Gastroesophageal sphincter (tissue), 4 donors: ENCODE results near the gene NR5A2. TPM values are rescaled to one million over a fixed set of nuclear protein-coding genes. Genes with fewer than 3 reads are reported as not detected.

Source experiments
- ATAC-seq: fragments of 150-250 bp; one replicate; pipeline ENCODE4 v1.9.1; 2016; ENCODE audit warnings: mild to moderate bottlenecking, moderate library complexity
- H3K27ac ChIP-seq, 4 donors: fragments of 200-600 bp; sonication (generic) in 3 of 4; 1 replicate in 3 of 4; 2 replicates in 1 of 4; pipeline ENCODE4 v1.5.1; 2016 to 2019
- H3K27me3 ChIP-seq: fragments of 200-600 bp; sonication (generic); one replicate; pipeline ENCODE4 v1.5.1; 2019
- H3K36me3 ChIP-seq, 2 donors: fragments of 200-600 bp; sonication (generic); one replicate each; pipeline ENCODE4 v1.5.1; 2019; ENCODE audit warnings: control low read depth in 1 of 2
- H3K4me1 ChIP-seq, 3 donors: fragments of 200-600 bp; sonication (generic); 1 replicate in 2 of 3; 2 replicates in 1 of 3; pipeline ENCODE4 v1.5.1; 2016 to 2019; ENCODE audit warnings: control low read depth in 2 of 3
- H3K4me3 ChIP-seq, 2 donors: fragments of 200-600 bp; sonication (generic); one replicate each; pipeline ENCODE4 v1.5.1; 2019; ENCODE audit warnings: mild to moderate bottlenecking in 1 of 2, moderate library complexity in 1 of 2
- H3K9me3 ChIP-seq, 3 donors: fragments of 200-600 bp; sonication (generic); one replicate each; pipeline ENCODE4 v1.5.1; 2017 to 2019; ENCODE audit warnings: control low read depth in 2 of 3
- EP300 ChIP-seq: sonication (generic); formaldehyde crosslinking; IDR thresholded peaks from one replicate; pipeline ENCODE4 v1.6.1; 2017; ENCODE audit warnings: antibody characterized with exemption, mild to moderate bottlenecking
- POLR2A ChIP-seq, 2 donors: fragments of 450-650 bp; IDR thresholded peaks; one replicate each; pipeline ENCODE4 v1.6.1; 2017; ENCODE audit warnings: antibody characterized with exemption in 2 of 2, mild to moderate bottlenecking in 2 of 2, moderate library complexity in 1 of 2
- POLR2AphosphoS5 ChIP-seq: sonication (generic); formaldehyde crosslinking; IDR thresholded peaks from one replicate; pipeline ENCODE4 v1.6.1; 2017; ENCODE audit warnings: antibody characterized with exemption
- WGBS, 2 donors: methylation state at CpG; one replicate each; pipeline ENCODE4 v1.1.5; 2018; ENCODE audit warnings: low coverage in 1 of 2; 5-methylcytosine and 5-hydroxymethylcytosine counted together
- total RNA-seq, 4 donors: library from RNA; depleted of rRNA; stranded (reverse); fragments of >200 nt; gene quantifications; one replicate each; pipeline ENCODE4 v1.1.0, GENCODE V29; 2016
- TF ChIP-seq, protein P1 (sequence below), 4 experiments: fragments of 200-600 bp in 2 of 4; fragments of 450-650 bp in 2 of 4; sonication (generic) in 1 of 4; IDR thresholded peaks; one replicate each; pipeline ENCODE4 v1.5.1; 2017 to 2019; ENCODE audit warnings: antibody characterized with exemption in 4 of 4, mild to moderate bottlenecking in 2 of 4, moderate library complexity in 2 of 4

Gene NR5A2
- total RNA-seq, 4 donors from 2014 or later = 2.0 to 4.2 (median 3.1) TPM

DNA sequence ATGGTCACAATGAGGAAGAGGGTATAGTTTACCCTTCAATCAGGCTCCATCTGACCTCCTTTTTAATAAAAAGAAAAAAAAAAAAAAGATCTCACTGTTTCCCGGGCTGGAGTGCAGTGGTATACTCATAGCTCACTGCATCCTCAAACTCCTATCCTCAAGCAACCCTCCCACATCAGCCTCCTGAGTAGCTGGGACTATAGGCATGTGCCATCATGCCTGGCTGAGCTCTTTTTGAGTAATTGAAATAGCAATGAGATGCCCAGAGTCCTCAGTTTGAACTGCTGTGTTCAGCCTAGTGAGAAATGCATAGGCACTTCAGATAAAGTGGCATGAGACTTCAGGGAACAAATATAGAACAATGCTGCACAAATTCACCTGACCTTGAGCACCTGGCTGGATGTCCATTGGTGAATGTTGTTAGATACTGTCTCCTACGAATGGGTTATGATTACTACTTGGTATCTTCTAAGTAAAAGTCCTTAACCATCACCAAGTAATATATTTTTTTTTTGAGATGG lies 67.6 kb downstream of the NR5A2 start:
- ATAC-seq = no peak
- H3K27ac ChIP-seq = no peak overlapping the region
- H3K4me3 ChIP-seq = no peak overlapping the region
- no peaks in the 10 kb centered on the region for H3K27me3 ChIP-seq
- H3K4me1 ChIP-seq = peaks cover 0 to 18% (median 5%) of the 10 kb centered on the region in 3 donors
- 70 to 88% methylated on average over 1 to 2 of the region's 2 CpGs for WGBS, 2 donors
- no peaks in the 10 kb centered on the region for H3K36me3 ChIP-seq
- no peak for TF ChIP-seq EP300
- TF ChIP-seq POLR2A (IDR thresholded peaks at IDR 0.05) = no peak
- TF ChIP-seq, protein P1, sequence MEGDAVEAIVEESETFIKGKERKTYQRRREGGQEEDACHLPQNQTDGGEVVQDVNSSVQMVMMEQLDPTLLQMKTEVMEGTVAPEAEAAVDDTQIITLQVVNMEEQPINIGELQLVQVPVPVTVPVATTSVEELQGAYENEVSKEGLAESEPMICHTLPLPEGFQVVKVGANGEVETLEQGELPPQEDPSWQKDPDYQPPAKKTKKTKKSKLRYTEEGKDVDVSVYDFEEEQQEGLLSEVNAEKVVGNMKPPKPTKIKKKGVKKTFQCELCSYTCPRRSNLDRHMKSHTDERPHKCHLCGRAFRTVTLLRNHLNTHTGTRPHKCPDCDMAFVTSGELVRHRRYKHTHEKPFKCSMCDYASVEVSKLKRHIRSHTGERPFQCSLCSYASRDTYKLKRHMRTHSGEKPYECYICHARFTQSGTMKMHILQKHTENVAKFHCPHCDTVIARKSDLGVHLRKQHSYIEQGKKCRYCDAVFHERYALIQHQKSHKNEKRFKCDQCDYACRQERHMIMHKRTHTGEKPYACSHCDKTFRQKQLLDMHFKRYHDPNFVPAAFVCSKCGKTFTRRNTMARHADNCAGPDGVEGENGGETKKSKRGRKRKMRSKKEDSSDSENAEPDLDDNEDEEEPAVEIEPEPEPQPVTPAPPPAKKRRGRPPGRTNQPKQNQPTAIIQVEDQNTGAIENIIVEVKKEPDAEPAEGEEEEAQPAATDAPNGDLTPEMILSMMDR (IDR thresholded peaks at IDR 0.05) = no peak
- no peak for TF ChIP-seq POLR2AphosphoS5
- H3K9me3 ChIP-seq = no peaks in the 10 kb centered on the region

DNA sequence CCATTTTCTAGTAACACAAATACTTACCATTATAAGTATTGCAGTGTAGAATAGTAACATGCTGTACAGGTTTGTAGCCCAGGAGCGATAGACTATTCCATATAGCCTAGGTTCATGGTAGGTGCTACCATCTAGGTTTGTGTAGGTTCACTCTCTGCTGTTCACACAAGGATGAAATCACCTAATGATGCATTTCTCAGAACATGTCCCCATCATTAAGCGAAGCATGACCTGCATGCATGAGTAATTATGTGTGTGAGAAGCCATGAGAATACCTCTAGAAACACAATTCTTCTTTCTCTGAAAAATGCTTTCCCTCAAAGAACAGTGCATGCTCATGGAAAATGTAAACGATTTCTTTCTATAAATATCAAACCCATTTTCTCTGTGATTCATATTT lies 69.3 kb downstream of the NR5A2 start:
- ATAC-seq = no peak
- TF ChIP-seq POLR2A (IDR thresholded peaks at IDR 0.05) = no peak
- TF ChIP-seq, protein P1 (IDR thresholded peaks at IDR 0.05) = no peak
- no peak for TF ChIP-seq POLR2AphosphoS5
- TF ChIP-seq EP300 = no peak

DNA sequence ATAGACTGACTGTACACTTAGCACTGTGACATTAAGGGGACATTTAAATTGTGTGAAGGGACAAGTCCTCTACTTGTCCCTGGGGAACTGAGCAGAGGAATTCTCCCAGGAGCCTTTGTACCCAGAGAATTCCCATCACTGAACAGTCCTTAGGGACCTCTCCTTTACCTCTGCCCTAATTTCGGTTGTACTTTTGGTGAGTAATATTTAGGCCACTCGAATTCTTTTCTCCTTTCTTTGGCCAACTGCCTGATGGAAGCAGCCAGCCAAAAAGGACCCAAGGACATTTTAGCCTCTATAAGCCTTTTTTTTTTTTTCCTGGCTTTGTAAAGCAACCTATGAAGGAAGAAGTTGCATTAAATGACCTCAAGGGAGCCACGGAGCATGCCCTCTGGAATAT lies 71.5 kb downstream of the NR5A2 start:
- TF ChIP-seq EP300 (no peak), POLR2A (IDR thresholded peaks at IDR 0.05) (no peak), POLR2AphosphoS5 (no peak)
- TF ChIP-seq, protein P1 (IDR thresholded peaks at IDR 0.05) = no peak
- H3K27ac ChIP-seq = peak overlapping the region in 1 of 4 donors; percentile 31

More for the DNA sequence above, 69.3 kb downstream of the NR5A2 start:
- no peak overlapping the region for H3K27ac ChIP-seq
- H3K9me3 ChIP-seq = no peaks in the 10 kb centered on the region
- H3K4me3 ChIP-seq = no peak overlapping the region
- peaks cover 0 to 22% (median 5%) of the 10 kb centered on the region in 3 donors for H3K4me1 ChIP-seq
- H3K36me3 ChIP-seq = no peaks in the 10 kb centered on the region
- WGBS, 2 donors = 38 to 69% methylated on average over 2 to 3 of the region's 3 CpGs
- no peaks in the 10 kb centered on the region for H3K27me3 ChIP-seq

DNA sequence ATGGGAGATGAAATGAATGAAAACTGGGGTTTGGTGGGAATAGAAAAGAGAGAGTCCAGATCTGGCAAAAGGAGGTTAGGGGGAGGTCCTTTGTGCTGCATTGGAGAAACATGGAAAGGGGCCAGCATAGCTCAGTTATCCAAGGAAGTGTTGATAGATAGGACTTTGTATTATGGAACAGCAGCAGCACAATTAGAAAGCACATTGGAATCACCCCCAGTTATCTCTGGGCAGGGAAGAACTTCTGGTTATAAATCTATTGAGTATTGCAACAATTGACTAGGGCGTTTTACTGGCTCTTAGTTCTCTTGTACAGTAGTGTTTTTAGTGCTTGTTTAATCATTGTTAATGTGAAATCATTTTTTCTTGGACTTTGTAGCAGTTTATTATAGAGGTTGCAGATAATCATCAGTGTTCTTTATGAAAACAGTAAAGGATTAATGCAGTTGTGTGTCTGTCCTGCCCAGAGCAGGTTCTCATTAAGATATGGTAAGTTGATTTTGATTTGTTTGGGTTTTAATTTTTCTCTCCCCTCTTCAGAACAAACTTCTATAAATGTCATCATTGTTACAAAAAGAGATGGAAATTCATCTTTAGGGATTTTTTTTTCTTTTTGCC lies 76.6 kb downstream of the NR5A2 start:
- H3K27ac ChIP-seq = no peak overlapping the region
- H3K4me1 ChIP-seq = peaks cover 0 to 15% (median 2%) of the 10 kb centered on the region in 3 donors
- WGBS, 2 donors = 50 to 57% methylated on average over 1 of the region's 1 CpG
- no peak for TF ChIP-seq POLR2AphosphoS5
- no peak for TF ChIP-seq EP300
- TF ChIP-seq, protein P1 (IDR thresholded peaks at IDR 0.05) = no peak
- no peak for TF ChIP-seq POLR2A (IDR thresholded peaks at IDR 0.05)
- no peak overlapping the region for H3K4me3 ChIP-seq
- H3K9me3 ChIP-seq = no peaks in the 10 kb centered on the region
- ATAC-seq = no peak
- H3K27me3 ChIP-seq = no peaks in the 10 kb centered on the region
- no peaks in the 10 kb centered on the region for H3K36me3 ChIP-seq

More for the DNA sequence above, 71.5 kb downstream of the NR5A2 start:
- H3K4me1 ChIP-seq = peaks cover 0 to 22% (median 5%) of the 10 kb centered on the region in 3 donors
- H3K4me3 ChIP-seq = no peak overlapping the region
- no peak for ATAC-seq
- H3K9me3 ChIP-seq = no peaks in the 10 kb centered on the region
- H3K36me3 ChIP-seq = no peaks in the 10 kb centered on the region
- WGBS, 2 donors = 34 to 49% methylated on average over 3 of the region's 3 CpGs
- H3K27me3 ChIP-seq = no peaks in the 10 kb centered on the region

DNA sequence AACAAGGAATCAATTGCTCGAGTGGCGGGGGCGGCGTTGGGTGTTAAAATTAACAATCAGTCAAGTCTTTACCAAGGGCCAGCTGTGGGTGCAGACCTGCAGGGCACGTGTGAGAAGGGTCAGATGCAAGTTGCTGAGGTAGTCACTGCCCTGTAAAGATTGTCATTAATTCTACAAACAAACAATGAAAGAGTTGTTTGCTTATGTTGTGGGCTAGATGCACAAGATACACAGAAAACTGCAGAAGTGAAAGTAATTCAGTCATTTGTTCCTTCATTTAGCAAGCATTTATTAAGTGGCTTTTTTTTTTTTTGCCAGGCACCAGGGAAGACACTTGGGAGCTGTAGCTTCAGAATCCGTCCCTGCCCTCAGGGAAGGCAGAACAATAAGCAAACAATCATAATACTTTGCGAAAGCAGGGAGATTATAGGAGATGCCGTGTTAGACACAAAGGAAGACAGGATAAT lies 79.5 kb downstream of the NR5A2 start:
- TF ChIP-seq POLR2AphosphoS5 (no peak), EP300 (no peak)
- TF ChIP-seq, protein P1 (IDR thresholded peaks at IDR 0.05) = no peak
- Histone ChIP-seq H3K9me3 (no peaks in the 10 kb centered on the region), H3K4me3 (no peak overlapping the region), H3K27ac (no peak overlapping the region), H3K36me3 (no peaks in the 10 kb centered on the region), H3K27me3 (no peaks in the 10 kb centered on the region), H3K4me1 (no peaks in the 10 kb centered on the region)
- WGBS, 2 donors = 63 to 66% methylated on average over 8 of the region's 8 CpGs
- no peak for ATAC-seq
